Stimulated activated CD8-positive, alpha-beta memory T cell treated with anti-CD3 and anti-CD28 coated beads, Interleukin-7, amount 100 ng/mL, for 48 hours (primary cell): Measurements from ENCODE around the gene KCNN3.
A peak's percentile ranks its signal among the peaks of the same experiment; 100 is the strongest.

Source experiments
- DNase-seq, 2 donors: peaks; one replicate each; pipeline ENCODE4 v3.0.0-alpha.2; 2020; ENCODE audit warnings: low read depth in 1 of 2; ENCODE audit errors: extremely low read depth in 1 of 2

The KCNN3 gene

GRCh38 chr1:154820646-154821045, 49.4 kb downstream of the KCNN3 start:
- no peak for DNase-seq

DNA sequence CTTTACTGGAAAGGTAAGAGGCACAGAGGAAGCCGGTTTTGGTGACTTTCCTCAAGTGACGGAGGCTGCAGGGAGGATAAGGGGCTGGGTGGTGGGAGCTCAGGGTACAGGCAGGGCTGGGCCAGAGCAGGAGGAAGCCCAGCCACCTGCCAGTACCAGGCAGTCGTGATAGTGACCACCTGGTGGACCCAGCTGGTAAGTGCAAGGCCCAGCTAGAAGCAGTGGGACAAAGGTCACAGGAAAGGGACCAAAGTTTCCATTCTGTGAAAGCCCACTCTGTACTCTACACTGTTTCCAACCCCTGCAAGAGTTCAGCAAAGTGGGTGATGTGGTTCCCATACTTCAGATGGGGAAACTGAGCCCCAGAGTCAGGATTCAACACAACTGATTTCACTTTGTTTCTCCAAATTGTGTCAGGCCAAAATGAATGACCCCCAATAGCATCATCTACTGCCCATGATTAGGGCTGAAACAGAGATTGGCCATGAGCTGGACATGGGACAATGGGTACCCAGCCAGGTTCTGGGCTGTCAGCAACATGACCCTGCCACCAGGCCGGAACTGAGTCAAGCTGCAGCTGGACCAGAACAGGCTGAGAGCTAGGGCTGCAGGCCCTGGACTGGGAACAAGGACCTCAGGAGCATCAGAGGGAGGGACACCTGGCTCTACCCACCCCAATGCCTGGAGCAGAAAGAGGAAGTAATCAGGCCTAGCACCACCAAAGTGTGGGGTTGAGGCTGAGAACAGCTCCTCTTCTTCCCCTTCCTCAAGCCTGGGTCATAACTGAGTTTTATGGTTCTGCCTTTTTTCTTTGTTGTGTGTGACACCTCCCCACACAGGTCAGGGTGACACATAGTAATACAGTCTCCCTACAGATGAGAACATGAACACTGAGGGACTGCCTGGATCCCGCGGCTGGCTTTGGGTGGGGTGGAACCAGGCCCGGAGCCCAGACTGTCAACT, 50.2 kb downstream of the KCNN3 start:
- DNase-seq, result no peak

DNA sequence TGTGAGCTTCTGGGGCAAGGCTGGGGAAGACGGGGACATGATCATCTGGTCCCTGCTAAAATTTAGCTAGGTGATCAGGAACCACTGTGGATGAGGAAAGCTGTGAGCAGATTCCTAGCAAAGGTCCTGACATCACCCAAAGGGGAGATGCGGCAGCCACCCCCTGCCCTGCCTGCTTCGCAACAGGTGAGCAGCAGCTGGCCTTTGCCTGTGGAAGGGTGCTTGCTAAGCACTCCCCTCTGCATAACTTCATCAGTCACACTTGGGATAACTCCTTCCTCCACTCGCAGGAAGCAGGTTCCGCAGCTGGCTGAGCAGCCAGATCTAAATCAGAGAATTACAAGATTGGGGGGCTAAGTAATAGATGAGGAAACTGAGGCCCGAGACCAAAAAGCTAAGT, 51.2 kb downstream of the KCNN3 start:
- no peak for DNase-seq

DNA sequence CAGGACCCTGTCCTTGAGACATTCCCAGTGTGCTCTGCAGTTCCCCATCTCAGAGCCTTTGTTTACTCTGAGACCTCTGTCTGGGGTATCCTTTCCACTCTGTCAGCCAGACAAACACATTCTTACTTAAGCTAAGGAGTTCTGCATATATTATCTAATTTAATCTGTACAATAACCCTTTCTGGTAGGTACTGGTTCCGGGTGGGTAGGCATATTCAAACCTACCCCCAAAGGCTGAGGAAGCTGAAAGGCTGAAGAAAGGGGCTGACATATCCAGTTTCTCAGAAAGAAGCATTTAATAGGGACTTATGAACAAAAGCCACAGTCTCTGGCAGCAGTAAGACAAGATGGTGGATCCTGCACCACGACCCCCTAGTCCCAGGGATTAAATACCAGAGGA, 53.1 kb downstream of the KCNN3 start:
- DNase-seq, result no peak

DNA sequence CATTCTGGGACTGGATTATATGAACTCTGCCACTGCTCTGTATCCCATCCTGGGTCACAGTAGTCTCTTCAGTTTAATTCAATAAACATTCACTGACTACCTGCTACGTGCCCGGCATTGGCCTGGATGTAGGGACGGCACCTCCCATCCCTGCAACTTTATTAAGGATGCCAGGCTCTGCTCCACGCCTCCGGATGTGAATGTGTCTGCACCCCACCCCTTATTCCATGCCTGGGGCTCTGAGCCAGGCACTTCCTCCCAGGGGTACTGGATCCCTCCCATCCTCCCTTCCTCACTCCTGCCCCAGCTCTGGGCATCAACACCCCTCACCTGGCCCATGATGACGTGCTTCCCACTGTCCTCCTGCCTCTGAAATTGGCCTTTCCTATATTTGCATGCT, 53.7 kb downstream of the KCNN3 start:
- no peak for DNase-seq

DNA sequence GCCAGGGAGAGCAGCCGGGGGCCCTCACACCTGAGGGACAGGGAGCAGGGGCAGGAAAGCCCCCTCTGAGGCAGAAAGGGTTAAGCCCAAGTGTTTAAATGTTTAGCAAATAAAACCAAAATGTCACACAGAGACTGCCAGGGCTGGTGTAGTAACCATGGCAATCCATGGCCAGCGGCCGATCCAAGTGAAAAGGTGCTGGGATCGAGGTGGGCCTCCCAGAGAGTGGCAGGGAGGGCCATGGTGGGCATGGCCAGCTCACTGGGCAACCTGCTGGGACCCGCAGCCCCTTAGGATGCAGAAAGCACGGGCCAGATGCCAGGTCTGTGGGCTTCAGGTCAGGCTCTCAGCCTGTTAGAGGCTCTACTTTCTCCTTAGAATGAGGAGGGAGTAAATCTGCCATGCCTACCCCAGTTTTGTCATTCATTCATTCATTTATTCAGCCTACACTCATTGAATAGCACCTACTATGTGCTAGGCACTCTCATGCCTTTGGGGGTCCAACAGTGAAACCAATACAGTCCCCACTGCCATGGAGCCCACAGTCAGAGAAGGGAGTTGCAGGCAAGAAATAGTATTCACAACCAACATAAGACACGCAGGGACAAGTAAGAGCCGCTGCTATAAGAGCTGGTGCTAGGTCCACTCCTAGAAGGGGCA, 56.1 kb downstream of the KCNN3 start:
- no peak for DNase-seq

GRCh38 chr1:154813300-154813816, 56.7 kb downstream of the KCNN3 start:
- no peak for DNase-seq

DNA sequence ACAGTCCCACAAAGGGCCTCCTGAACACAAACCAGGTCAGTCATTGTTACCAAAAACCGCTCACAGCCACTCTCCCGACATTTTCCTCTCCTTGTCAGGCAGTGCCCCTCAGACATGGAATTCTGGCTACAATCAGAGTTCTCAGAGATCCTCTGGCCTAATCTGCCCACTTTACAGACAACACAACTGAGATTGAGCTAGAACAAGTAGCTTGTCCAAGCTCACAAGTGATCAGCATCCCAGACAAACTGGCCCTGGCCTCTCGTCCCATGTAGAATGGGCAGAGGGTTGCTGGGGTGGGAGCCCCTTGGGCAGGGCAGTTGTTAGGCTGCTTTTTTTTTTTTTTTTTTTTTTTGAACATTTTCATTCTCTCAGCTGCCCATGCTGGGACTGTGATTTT, 57.2 kb downstream of the KCNN3 start:
- DNase-seq, result no peak

DNA sequence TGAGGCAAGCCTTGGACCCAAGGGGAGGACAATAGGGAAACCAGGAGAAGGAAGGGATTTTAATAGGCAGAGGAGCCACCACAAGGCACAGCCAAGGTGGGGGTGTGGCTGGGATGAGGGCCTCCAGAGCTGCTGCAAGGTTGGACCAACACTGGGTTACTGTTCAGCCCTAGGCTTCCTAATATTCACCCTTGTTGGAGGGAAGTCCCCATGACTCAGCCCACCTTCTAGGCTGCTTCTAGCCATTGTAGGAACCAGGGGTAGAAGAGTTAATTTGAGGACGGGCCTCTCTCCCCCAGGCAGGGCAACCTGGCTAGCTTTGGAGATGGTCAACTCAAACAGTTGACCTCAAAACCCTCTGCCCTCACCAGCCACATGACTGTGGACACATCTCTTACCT, 59.5 kb downstream of the KCNN3 start:
- DNase-seq, result peak in 1 of 2 donors; percentile 9

GRCh38 chr1:154809436-154810413, 60.4 kb downstream of the KCNN3 start:
- DNase-seq, result no peak

DNA sequence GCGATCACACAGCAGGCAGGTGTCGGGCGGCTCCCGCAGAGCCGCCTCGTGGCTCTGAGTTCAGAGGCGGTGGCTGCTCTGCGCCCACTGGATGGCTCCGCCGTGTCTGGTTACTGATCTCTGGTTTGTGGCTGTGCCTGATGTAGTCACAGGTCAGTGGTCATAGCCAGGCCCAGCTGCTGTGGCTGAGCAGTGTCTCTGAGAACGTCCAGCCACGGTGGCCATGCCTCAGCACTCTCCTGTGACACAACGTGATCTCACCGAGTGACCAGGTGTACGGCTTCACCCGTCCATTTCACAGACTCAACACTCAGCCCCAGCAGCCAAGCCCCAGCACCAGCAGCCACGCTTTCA, 61.2 kb downstream of the KCNN3 start:
- no peak for DNase-seq

GRCh38 chr1:154808261-154808908, 61.7 kb downstream of the KCNN3 start:
- DNase-seq, result no peak

GRCh38 chr1:154807048-154807591, 63.0 kb downstream of the KCNN3 start:
- no peak for DNase-seq

DNA sequence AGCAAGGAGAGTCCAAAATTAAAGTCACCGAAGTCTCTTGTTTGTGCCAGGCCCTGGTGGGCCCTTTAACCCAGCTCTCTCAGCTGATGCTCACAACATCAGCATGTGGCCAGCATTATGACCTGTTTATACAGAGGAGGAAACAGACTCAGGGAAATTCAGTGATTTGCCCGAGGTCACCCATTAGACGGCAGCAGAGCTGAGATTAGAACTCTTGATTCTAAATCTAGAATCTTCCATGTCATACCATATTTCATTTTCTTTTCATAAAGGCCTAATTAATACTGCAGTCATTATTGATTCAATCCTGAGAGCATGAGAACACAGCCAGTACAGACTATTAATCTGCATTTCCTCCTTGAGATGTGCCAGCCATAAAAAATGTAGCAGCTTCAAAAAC, 63.7 kb downstream of the KCNN3 start:
- DNase-seq, result no peak

DNA sequence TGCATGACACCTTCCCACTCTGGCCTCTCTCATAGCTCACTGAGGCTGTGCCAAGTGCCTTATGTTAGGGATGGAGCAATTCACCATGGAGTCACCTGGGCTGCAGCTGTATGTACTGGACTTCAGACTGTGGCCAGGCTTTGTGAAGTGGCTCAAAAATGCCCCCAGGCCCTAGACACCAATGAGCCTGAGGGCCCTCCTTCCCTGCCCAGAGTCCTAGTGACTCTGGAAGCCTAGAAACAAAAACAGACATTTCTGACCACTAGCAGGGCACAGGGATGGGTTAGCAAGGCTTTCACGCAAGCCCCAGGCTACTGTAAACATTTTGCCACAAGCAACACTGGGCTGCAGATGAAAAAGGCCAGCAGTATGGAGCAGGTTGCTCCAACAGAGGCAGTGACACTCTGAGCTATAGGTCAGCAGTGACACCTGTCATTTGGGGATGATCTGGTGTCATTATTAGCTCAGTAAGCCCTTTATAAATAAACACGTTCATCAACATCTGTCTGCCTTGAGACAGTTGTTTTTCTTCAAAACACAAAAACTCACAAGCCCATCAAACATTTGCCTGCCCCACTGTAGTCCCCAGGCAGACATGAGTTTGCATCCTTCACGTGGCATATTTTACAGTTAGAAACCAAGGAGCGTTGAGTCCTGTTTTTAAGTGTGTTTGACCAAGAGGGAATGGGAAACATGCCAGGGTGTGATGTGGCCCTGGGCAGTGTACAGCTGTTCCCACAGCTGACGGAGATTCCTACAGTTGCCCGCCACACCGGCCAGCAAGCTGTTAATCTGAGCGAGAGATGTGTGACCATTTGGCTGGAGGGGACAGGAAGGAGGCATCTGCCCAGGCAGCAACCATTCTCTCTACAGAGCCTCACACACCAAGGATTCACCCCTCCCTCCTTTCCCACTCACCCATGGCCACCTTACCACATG, 66.8 kb downstream of the KCNN3 start:
- DNase-seq, result no peak

DNA sequence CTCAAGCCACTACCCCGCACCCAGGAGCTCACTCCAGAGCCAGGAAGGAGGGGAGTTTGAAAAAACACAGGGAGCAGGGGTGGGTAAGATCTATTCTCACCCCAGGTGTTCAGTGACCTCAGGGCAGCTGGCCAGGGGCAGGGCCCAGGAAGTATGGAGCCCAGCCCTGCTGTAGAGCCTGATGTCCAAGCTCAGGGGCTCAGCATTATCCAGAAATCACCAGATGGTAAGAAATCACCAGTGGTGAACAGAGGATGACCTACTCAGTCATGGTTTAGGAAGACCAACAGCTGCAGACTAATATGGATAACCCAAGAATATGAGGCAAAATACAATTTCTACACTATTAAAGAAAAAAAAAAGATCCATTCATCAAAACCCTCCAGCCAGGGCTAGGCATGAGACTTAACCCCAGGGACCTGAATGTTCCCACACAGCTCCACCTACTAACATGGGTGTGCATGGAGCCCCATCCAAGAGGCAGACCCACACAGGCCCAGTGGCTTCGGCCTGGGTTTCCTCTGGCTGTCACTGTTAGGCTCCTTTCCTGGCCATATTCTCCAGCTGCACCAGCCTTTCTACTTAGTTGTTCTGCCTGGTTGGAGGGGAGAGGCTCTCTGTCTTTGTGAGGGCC, 67.6 kb downstream of the KCNN3 start:
- DNase-seq, result no peak

DNA sequence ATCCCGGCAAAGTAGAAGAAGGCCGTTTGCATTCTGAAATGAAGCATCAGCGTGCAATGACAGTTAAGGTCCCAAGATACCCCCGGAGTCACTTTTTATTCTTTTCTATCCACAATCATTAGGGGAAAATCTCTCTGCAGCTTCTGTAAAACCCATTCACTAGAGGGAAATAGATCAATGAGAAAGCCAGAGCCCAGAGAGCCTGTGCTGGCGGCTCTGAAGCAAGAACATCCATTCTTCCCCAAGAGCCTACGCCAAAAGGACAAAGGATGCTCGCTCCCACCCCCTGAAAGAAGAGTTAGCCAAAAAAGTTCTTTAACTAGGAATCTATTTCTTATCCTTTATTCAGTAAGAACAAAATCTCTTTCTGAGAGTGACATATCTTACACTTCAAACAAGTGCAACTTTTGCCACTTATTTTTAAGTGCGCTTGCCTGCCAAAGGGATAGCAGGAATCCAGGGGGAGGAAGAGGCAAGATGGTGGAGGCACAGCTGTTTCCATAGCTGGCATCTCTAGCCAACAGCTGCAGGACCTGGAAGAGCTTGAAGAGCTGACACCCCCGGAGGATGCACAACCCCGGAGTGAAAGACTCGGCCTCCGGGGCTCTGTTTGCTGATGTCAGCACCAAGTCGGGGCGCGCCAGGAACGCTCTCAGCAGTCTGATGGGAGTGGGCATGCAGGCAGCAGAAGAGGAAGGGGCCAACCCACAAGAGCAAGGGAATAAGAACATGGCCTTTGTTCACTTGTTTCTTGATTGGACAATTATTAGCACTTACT, 68.7 kb downstream of the KCNN3 start:
- no peak for DNase-seq

- DNase-seq, result no peak
Observed at GRCh38 chr1:154799188-154799587, 70.9 kb downstream of the KCNN3 start.
